MM.1S (cell line): ENCODE data around the gene TTC28.

Experiments used
- CTCF ChIP-seq: fragments of 300-600 bp; sonication (generic); IDR thresholded peaks from 2 replicates; pipeline ENCODE4 v1.5.1; 2016; ENCODE audit warnings: antibody characterized with exemption, low read length, mixed read lengths
- EZH2 ChIP-seq: fragments of 300-600 bp; sonication (generic); optimal IDR thresholded peaks from 2 replicates; pipeline ENCODE3; 2017; ENCODE audit warnings: low read depth, mild to moderate bottlenecking, antibody characterized with exemption, low read length, mixed read lengths

GRCh38 chr22:28297504-28297903 lies 382.1 kb downstream of the TTC28 start:
- no peak for TF ChIP-seq CTCF
- no peak for TF ChIP-seq EZH2
